CD4-positive, alpha-beta T cell treated with Interleukin-2 at 100 ng/mL for 4 hours (primary cell): Measurements from ENCODE around the gene IGFBP3.

Source experiments
- DNase-seq: peaks from one replicate; pipeline ENCODE4 v3.0.0-alpha.2; 2020; ENCODE audit warnings: low spot score

IGFBP3 gene

DNA sequence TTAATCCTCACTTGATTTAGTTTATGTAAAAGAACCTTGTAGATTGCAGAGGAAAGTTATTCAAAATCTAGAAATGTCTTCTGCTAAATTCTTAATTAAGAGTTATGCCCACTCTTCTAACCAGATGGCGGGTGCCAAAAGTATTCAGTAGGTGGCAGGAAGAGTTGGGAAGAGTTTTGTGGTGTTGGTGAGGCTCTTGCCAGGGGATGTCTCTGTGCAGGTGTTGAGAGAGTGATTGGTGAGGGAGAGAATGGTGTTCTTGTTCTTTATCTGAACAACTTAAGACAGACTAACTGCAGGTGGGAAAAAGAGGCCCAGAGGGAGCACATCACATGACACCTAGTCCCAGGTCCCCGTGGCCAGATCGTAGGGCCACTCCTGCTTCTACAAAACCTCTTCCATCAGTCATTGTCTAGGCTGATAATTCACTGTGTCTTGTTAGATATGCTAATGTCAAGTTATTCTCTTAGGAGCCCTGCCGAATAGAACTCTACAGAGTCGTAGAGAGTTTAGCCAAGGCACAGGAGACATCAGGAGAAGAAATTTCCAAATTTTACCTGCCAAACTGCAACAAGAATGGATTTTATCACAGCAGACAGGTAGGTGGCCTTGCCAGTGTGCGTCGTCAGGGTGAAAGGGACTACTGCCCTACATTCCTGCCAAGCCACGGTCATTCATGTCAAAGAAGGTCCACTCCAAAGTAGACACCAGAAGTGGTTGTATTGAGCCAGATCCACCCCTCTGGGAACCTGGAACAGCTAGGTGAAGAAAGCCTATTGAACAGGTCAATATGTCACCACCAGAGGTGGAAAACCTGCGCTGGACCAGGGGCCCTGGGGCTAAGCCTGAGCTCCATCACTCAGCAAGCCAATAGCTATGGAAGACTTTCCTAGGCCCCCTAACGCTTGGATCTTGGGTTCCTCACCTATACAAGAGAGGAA is 29.3 kb downstream of the IGFBP3 start:
- DNase-seq, result no peak

GRCh38 chr7:45890902-45891461 is 30.1 kb downstream of the IGFBP3 start:
- peak; percentile 44 for DNase-seq

DNA sequence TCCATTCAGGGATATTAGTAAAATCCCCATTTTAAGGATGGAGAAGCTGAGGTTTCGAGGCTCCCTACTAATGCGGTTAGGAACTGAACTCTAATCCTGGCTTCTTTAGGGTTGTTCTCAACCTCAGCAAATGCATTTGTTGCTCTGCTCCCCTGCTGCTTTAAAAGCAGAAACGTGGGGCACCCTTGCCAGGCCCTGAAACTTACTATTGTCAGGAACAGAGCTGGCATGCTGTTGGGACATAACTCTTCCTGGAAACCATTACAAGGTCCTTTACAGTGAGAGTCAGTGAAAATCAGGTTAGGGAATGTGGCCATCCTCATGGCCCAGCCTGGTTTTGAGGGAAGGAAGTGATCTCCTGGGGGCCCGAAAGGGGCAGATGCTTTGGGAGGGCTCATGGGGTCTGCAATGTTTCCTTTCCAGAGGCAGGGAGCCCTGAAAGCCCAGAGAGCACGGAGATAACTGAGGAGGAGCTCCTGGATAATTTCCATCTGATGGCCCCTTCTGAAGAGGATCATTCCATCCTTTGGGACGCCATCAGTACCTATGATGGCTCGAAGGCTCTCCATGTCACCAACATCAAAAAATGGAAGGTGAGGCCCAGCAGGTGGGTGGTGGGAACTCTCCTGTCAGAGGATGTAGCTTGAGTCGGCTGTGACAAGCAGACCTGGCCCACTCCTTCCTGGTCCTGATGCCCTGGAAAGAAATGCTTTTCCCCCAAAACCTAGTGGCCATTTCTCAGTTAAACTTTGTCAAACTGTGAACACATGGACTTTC is 30.8 kb downstream of the IGFBP3 start:
- DNase-seq, result no peak

GRCh38 chr7:45889367-45890067 is 31.6 kb downstream of the IGFBP3 start:
- no peak for DNase-seq

DNA sequence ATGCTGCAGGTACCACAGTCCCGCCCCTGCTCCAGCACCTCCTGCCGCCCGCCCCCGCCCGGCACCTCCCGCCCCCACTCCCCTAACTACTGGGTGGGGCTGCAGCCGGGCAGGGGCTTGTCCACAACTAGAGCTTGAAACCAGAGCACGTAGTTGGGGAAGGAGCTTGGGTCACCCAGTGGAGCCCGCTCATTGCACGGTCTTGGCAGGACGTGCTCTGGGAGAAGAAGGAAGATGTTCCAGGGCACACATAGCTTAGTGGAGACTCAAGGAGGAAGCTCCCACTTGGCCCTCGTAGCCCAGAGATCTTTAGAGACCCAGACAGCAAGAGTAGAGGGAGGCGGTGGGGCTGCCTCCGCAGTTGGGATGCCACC is 32.1 kb downstream of the IGFBP3 start:
- DNase-seq, result no peak

DNA sequence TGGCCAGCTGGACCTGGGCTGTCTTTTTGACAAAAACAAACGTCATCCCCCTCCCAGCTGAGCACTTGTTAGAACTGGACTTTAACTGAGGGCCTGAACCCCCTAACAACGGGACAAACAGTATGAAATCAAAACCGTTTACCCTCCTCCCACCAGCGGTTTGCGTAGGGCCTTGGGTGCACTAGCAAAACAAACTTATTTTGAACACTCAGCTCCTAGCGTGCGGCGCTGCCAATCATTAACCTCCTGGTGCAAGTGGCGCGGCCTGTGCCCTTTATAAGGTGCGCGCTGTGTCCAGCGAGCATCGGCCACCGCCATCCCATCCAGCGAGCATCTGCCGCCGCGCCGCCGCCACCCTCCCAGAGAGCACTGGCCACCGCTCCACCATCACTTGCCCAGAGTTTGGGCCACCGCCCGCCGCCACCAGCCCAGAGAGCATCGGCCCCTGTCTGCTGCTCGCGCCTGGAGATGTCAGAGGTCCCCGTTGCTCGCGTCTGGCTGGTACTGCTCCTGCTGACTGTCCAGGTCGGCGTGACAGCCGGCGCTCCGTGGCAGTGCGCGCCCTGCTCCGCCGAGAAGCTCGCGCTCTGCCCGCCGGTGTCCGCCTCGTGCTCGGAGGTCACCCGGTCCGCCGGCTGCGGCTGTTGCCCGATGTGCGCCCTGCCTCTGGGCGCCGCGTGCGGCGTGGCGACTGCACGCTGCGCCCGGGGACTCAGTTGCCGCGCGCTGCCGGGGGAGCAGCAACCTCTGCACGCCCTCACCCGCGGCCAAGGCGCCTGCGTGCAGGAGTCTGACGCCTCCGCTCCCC is 32.7 kb downstream of the IGFBP3 start, which contains the start of gene IGFBP1:
IGFBP1 (plus strand) TSS at position 304 of the 808 bp plus-strand sequence; CDS start at position 469, 165 bp downstream.
- no peak for DNase-seq

DNA sequence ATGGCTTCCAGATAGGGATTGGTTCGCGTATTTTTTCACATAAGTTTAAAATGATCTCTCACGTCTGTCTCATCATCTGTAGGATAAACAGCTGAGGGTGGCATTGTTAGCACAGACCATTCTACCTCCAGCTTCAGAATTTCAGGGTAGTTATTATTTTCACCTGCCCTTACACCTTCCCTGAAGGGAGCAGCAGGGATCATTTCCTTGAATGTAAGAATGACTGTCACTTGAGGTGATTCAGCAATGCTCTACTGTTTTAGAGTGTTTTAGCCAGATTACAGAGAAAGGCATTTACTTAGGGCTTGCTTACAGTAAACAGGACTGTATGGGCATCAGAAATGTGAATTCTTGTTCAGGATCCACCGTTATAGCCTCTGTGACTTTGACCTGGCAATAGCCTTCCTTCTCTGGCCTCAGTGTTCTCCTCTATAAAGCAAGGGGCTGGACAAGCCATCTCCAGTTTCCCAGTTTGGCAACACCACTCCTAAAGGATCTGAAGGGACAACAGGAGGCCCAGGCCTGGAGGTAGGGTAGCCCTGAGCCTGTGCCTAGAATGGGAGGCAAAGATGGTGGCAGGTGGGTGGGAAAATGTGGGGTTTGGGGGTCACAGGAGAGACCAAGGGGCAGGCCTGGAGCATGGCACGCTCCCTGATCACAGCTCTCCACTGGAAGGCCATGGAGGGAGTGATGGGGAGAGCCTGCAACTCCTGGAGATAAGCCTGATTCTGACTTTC is 34.0 kb downstream of the IGFBP3 start:
- DNase-seq, result no peak

- DNase-seq, result no peak
These were observed 35.7 kb downstream of the IGFBP3 start for GRCh38 chr7:45885264-45885882.

- no peak for DNase-seq
These were observed 36.9 kb downstream of the IGFBP3 start for GRCh38 chr7:45884136-45884535.

DNA sequence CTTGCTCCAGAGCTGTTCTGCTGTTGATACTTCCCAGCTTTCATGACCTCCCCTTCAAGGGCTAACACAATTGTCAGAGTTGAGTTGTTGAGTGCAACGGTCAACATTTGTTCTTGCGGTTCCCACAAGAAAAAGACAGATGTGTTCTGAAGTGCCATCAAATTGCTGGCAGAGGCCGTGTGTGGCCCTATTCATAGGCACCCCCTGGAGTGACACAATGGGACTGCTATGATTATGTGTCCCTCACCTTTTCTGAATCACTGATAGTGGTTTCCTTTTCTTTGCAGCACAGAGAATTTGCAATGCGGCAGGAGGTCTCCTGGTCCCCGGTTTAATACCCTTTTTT is 38.6 kb downstream of the IGFBP3 start:
- DNase-seq, result no peak

- no peak for DNase-seq
These were observed 39.2 kb downstream of the IGFBP3 start for GRCh38 chr7:45881759-45882464.

DNA sequence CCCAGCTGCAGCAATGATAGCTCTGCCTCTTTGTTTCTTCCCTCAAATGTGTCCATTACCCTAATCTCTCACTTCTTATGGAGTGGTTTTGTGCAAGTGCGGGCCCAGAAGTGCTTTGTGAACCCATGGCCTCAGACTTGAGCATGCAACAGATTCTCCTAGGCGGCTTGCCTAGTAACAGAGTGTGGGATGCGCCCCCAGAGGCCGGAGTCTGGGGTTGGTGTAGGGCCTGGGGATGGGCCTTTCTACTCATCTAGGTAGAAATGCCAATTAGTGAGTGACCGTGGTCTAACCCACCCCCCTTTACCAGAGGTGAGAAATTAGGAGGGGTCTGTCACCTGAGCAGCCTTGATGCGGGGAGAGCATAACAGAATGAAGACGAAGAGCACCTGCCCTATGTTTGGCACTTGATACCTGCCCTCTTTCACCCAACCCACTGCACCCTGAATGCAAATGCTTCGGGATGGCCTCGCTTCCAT is 39.8 kb downstream of the IGFBP3 start:
- DNase-seq, result no peak

DNA sequence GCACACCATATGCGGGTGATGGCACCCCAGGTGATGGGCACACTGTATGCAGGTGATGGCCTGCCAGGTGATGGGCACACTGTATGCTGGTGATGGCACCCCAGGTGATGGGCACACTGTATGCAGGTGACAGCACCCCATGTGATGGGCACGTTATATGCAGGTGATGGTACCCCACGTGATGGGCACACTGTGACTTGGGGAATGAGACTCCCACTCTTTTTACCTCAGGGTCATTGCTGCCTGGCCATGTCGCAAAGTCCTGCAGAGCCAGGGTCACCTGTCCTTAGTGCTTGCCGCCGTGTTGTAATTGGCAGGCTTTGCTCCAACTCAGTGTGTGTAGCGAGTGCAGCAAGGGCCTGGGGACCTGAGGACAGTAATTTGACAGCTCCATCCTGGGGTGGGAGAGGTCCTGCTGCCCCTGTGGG is 40.6 kb downstream of the IGFBP3 start:
- no peak for DNase-seq

DNA sequence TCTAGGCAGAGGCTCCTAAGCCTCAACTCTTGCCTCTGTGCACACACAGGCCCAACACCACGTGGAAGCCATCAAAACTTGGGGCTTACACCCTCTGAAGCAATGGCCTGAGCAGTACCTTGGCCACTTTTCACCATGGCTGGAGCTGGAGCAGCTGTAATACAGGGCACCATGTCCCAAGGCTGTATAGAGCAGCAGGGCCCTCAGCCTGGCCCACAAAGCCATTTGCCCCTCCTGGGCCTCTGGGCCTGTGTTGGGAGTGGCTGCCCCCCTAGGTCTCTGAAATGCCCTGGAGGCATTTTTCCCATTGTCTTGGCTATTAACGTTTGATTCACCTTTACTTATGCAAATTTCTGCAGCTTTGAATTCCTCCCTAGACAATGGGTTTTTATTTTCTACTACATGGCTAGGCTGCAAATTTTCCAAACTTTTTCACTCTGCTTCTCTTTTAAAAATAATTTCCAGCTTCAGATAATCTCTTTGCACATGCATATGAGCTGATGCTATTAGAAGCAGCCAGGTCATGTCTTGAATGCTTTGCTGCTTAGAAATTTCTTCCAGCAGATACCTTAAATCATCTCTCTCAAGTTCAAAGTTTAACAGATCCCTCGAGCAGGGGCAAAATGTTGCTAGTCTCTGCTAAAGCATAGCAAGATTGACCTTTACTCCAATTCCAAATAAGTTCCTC is 42.5 kb downstream of the IGFBP3 start:
- no peak for DNase-seq

DNA sequence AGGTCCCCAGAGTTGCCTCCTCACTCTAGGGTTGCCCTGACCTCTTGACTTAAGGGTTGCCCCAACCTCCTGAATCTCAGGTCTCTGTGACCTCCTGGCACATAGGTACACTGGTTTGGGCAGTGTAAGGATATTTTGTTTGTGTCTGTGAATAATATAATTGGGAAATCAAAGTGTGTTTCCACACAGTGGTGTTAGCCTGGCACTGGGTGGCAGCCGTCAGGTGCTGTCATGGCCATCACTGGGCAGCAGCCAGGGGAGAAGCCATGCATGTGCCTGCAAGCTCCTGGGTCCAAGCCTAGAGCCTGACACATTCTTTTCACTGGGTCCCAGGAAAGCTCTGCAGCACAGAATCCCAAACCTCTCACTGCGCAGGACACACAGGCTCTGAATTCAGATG is 44.6 kb downstream of the IGFBP3 start:
- DNase-seq, result no peak

DNA sequence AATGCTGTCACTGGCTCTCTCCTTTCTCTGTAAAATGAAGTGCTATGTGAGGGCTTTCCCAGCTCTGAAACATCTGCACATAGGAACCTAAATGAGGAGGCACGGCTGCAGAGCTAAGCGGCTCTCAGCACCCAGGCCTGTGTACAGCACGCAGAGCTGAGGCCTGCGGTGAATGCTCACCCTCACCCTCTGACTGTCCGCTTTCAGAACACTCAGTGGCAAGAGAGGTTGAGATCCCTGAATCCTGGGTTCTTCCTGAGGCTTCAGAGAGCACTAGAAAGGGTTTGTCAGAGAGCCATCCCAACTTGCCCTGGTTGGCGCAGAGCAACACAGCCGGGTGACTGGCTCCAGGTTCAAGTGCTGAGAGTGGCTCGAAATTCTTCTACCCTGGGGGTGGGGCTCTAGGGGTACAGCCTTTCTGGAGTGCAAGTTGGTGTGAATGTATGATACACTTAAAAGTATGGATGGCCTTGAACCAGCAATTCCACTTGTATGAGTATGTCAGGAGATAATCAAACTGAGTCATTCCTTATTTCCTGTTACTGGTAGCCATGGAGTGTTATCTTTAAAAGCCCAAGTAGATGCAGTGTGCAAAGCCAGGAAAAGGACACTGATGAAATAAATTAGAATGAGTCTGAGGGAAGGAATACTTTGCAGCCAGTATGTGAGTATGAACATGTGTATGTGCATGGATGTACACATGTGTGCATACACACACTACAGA is 46.5 kb downstream of the IGFBP3 start:
- no peak for DNase-seq

GRCh38 chr7:45873355-45873754 is 47.7 kb downstream of the IGFBP3 start:
- no peak for DNase-seq

GRCh38 chr7:45873035-45873354 is 48.1 kb downstream of the IGFBP3 start, which contains the start of gene CCDC201:
TSS of gene CCDC201 (minus strand) at chr7:45873082. CDS start at chr7:45873007, 75 bp downstream.
- no peak for DNase-seq
